IMR-90 (cell line): ENCODE results near the gene KIAA0319L. TPM values are rescaled to one million over a fixed set of nuclear protein-coding genes. Genes with fewer than 3 reads are reported as not detected.

Source experiments
- ATAC-seq: fragments of 200-7000 bp; cut with Tn5 transposase; 2 replicates; pipeline ENCODE4 v1.9.1; 2020; ENCODE audit warnings: low read depth, mild to moderate bottlenecking, moderate library complexity
- BruUV-seq: library from RNA; stranded (reverse); fragments of 400-500 nt; replicated peaks from 2 replicates; lab custom pipeline; 2021; lab: Mats Ljungman, UMichigan
- CTCF ChIA-PET: fragments of 300-600 bp; formaldehyde crosslinking; extraction: SDS; loops from one replicate; lab custom pipeline; 2021; ENCODE audit warnings: antibody characterized with exemption; lab: Yijun Ruan, JAX
- POLR2A ChIA-PET: fragments of 300-600 bp; sonication (Branson Sonifier 250); formaldehyde crosslinking; loops from one replicate; lab custom pipeline; 2022; ENCODE audit warnings: antibody characterized with exemption; ENCODE audit not compliant: unreplicated experiment; lab: Charles Lee
- DNase-seq: peaks from one replicate; pipeline ENCODE4 v3.0.0; 2013
- H2AFZ ChIP-seq: replicated peaks from 2 replicates; pipeline ENCODE3; 2013; ENCODE audit warnings: low read length, mild to moderate bottlenecking; ENCODE audit not compliant: poor library complexity
- H2AK5ac ChIP-seq: 2 replicates; pipeline ENCODE4 v1.6.1; 2013; ENCODE audit warnings: low read depth, low read length, inconsistent platforms
- H2AK9ac ChIP-seq: replicated peaks from 2 replicates; pipeline ENCODE3; 2013; ENCODE audit warnings: mild to moderate bottlenecking, low read depth, low read length, moderate library complexity; ENCODE audit not compliant: poor library complexity
- H2BK120ac ChIP-seq: 2 replicates; pipeline ENCODE4 v1.6.1; 2013; ENCODE audit warnings: low read depth, low read length, inconsistent platforms
- H2BK15ac ChIP-seq: 3 replicates; pipeline ENCODE4 v1.6.1; 2013; ENCODE audit warnings: low read depth, low read length, inconsistent platforms
- H2BK20ac ChIP-seq: 2 replicates; pipeline ENCODE4 v1.6.1; 2013; ENCODE audit warnings: low read depth, mild to moderate bottlenecking, inconsistent platforms, low read length, moderate library complexity
- H2BK5ac ChIP-seq: 2 replicates; pipeline ENCODE4 v1.6.1; 2013; ENCODE audit warnings: mild to moderate bottlenecking, low read depth, low read length, inconsistent platforms; ENCODE audit not compliant: poor library complexity, severe bottlenecking
- H3K14ac ChIP-seq: replicated peaks from 2 replicates; pipeline ENCODE4 v1.6.1; 2013; ENCODE audit warnings: low read depth, low read length, inconsistent platforms
- H3K18ac ChIP-seq: 2 replicates; pipeline ENCODE4 v1.6.1; 2013; ENCODE audit warnings: low read depth, low read length, control low read depth
- H3K23ac ChIP-seq: 2 replicates; pipeline ENCODE4 v1.6.1; 2013; ENCODE audit warnings: low read depth, low read length, inconsistent platforms
- H3K27ac ChIP-seq: 2 replicates; pipeline ENCODE4 v1.5.1; 2013; ENCODE audit warnings: mild to moderate bottlenecking, control low read depth, low read length; ENCODE audit not compliant: insufficient read depth
- H3K27me3 ChIP-seq: 2 replicates; pipeline ENCODE4 v1.6.1; 2013; ENCODE audit warnings: low read length; ENCODE audit not compliant: control insufficient read depth, insufficient read depth
- H3K36me3 ChIP-seq: 2 replicates; pipeline ENCODE4 v1.6.1; 2013; ENCODE audit warnings: low read length, mixed read lengths; ENCODE audit not compliant: control insufficient read depth, insufficient read depth
- H3K4ac ChIP-seq: 2 replicates; pipeline ENCODE4 v1.6.1; 2013; ENCODE audit warnings: low read depth, low read length, inconsistent platforms
- H3K4me1 ChIP-seq: 2 replicates; pipeline ENCODE4 v1.6.1; 2013; ENCODE audit warnings: low read length, mixed read lengths; ENCODE audit not compliant: control insufficient read depth, insufficient read depth
- H3K4me2 ChIP-seq: 2 replicates; pipeline ENCODE4 v1.6.1; 2013; ENCODE audit warnings: low read depth, mild to moderate bottlenecking, control low read depth, low read length, moderate library complexity
- H3K4me3 ChIP-seq: 2 replicates; pipeline ENCODE4 v1.5.1; 2013; ENCODE audit warnings: low read depth, mild to moderate bottlenecking, control low read depth, low read length, moderate library complexity; ENCODE audit not compliant: insufficient read depth
- H3K56ac ChIP-seq: 2 replicates; pipeline ENCODE4 v1.6.1; 2013; ENCODE audit warnings: low read length, inconsistent platforms; ENCODE audit not compliant: insufficient read depth; ENCODE audit errors: extremely low read depth
- H3K79me1 ChIP-seq, 2 experiments: 2 replicates each; pipeline ENCODE4 v1.6.1; 2013; ENCODE audit warnings: low read length in 2 of 2, inconsistent platforms in 1 of 2, low read depth in 1 of 2
- H3K9ac ChIP-seq: 2 replicates; pipeline ENCODE4 v1.6.1; 2013; ENCODE audit warnings: low read depth, low read length, control low read depth
- H3K9me1 ChIP-seq: 2 replicates; pipeline ENCODE4 v1.6.1; 2013; ENCODE audit warnings: low read length, inconsistent platforms; ENCODE audit not compliant: insufficient read depth
- H3K9me3 ChIP-seq: 2 replicates; pipeline ENCODE4 v1.6.1; 2013; ENCODE audit warnings: low read length; ENCODE audit not compliant: control insufficient read depth, insufficient read depth
- H4K20me1 ChIP-seq: 2 replicates; pipeline ENCODE4 v1.6.1; 2013; ENCODE audit warnings: low read length, inconsistent platforms; ENCODE audit not compliant: insufficient read depth
- H4K5ac ChIP-seq: 2 replicates; pipeline ENCODE4 v1.6.1; 2013; ENCODE audit warnings: mild to moderate bottlenecking, low read depth, low read length, control low read depth
- H4K8ac ChIP-seq, 2 experiments: 2 replicates each; pipeline ENCODE4 v1.6.1; 2013; ENCODE audit warnings: low read depth in 2 of 2, low read length in 2 of 2, control low read depth in 1 of 2, inconsistent platforms in 1 of 2
- H4K91ac ChIP-seq: 2 replicates; pipeline ENCODE4 v1.6.1; 2013; ENCODE audit warnings: low read depth, low read length, inconsistent platforms; ENCODE audit not compliant: insufficient read depth
- BHLHE40 ChIP-seq: fragments of 150-350 bp; IDR thresholded peaks from 2 replicates; pipeline ENCODE4 v1.6.1; 2016; ENCODE audit warnings: mild to moderate bottlenecking, low read depth, low read length
- CEBPB ChIP-seq: IDR thresholded peaks from 2 replicates; pipeline ENCODE4 v1.6.1; 2012; ENCODE audit warnings: low read depth, low read length, improper control_type of control experiment
- ELK1 ChIP-seq: fragments of 150-350 bp; IDR thresholded peaks from 2 replicates; pipeline ENCODE4 v1.6.1; 2016; ENCODE audit warnings: low read depth, mild to moderate bottlenecking, low read length, moderate library complexity, borderline replicate concordance
- MAFK ChIP-seq: IDR thresholded peaks from 2 replicates; pipeline ENCODE4 v1.6.1; 2012; ENCODE audit warnings: low read depth, low read length, improper control_type of control experiment
- MAZ ChIP-seq: IDR thresholded peaks from 2 replicates; pipeline ENCODE4 v1.6.1; 2012; ENCODE audit warnings: low read depth, mild to moderate bottlenecking, low read length, improper control_type of control experiment, moderate library complexity, borderline replicate concordance
- WGBS, 2 experiments: methylation state at CpG; one replicate each; pipeline versions ENCODE4 v1.1.5 to v1.1.7; 2013; ENCODE audit warnings: missing lambda C conversion rate in 2 of 2; ENCODE audit not compliant: insufficient read length in 1 of 2; ENCODE audit errors: extremely low coverage in 2 of 2; 5-methylcytosine and 5-hydroxymethylcytosine counted together
- dilution Hi-C: fragments of 300-500 bp; cut with HindIII; formaldehyde crosslinking; loops from one replicate; pipeline ENCODE4 v1.14.3; 2018; ENCODE audit warnings: low sequenced_read_pairs; ENCODE audit not compliant: unreplicated experiment
- in situ Hi-C: fragments of 300-500 bp; cut with MboI; formaldehyde crosslinking; loops from 3 replicates; pipeline ENCODE4 v1.14.3; 2019; ENCODE audit warnings: low sequenced_read_pairs, inconsistent platforms, mixed read lengths
- intact Hi-C: fragments of 100-400 bp; cut with micrococcal nuclease; formaldehyde crosslinking; loops from 2 replicates; pipeline ENCODE4 v1.10.0; 2022
- polyA plus RNA-seq, 3 experiments: library from polyadenylated mRNA; depleted of rRNA; stranded (reverse); fragments of >200 nt; gene quantifications; 2 replicates each; pipeline ENCODE4 v1.2.3, GENCODE V29; 2012; ENCODE audit warnings: low replicate concordance in 1 of 3
- total RNA-seq: library from RNA; depleted of rRNA; stranded (reverse); fragments of >200 nt; gene quantifications from 2 replicates; pipeline ENCODE4 v1.2.3, GENCODE V29; 2012

Gene KIAA0319L
- total and polyA plus RNA-seq, 2 of the 4 experiments (the other 2 are of a cell fraction), result 38.0 to 49.8 TPM

- H2BK120ac ChIP-seq, result 0 out of 2 replicates have a peak overlapping the region, but pooled peaks have one; percentile 4
- peaks cover 14% of the 10 kb centered on the region for H3K36me3 ChIP-seq
- DNase-seq (no peak), ATAC-seq (no peak)
- H3K27ac ChIP-seq, result peak overlapping the region; percentile 99
- H4K8ac ChIP-seq, result peak overlapping the region; percentile 58 to 91; a peak in 3 of 4 replicates
- POLR2A ChIA-PET, result interaction anchor here (0.7 to 1.8 kb wide), 3 partner anchors 31 to 105 kb away, joined by 3 to 4 read pairs (median 3); no protein-coding TSS in a partner anchor
- H3K4me2 ChIP-seq, result peak overlapping the region; percentile 92
- peak overlapping the region; percentile 59 for H2BK5ac ChIP-seq
- intact Hi-C loops, result loop anchor here (2.0 kb wide), 1 partner anchor 364 kb away; the partner anchor contains the start of gene SFPQ
- peak overlapping the region; percentile 71 for H3K4ac ChIP-seq
- H3K27me3 ChIP-seq, result no peaks in the 10 kb centered on the region
- H3K79me1 ChIP-seq, result peaks cover 12 to 72% of the 10 kb centered on the region in 2 experiments
- H2BK20ac ChIP-seq, result no peak overlapping the region
- no peaks in the 10 kb centered on the region for H3K9me3 ChIP-seq
- dilution Hi-C loops, result no loop called here
- peak overlapping the region; percentile 61 for H3K14ac ChIP-seq
- peak overlapping the region; percentile 60; the same call in 1 of the 2 replicates for H3K23ac ChIP-seq
- H3K9ac ChIP-seq, result peak overlapping the region; percentile 64
- peaks cover 6% of the 10 kb centered on the region for H3K9me1 ChIP-seq
- H2BK15ac ChIP-seq, result no peak overlapping the region
- peak overlapping the region; percentile 16; the same call in 1 of the 2 replicates for H4K91ac ChIP-seq
- no TSS peak for BruUV-seq
- 0% methylated on average over 10 of the region's 17 CpGs; no CpG with 5 or more reads in 1 of the 2 experiments for WGBS, 2 experiments
- peak overlapping the region; percentile 79 for H3K4me3 ChIP-seq
- CTCF ChIA-PET, result interaction anchor here (1.2 to 1.8 kb wide), 4 partner anchors 12 to 213 kb away, joined by 4 to 9 read pairs (median 5); partner anchors contain the start of gene CLSPN
- H3K18ac ChIP-seq, result no peak overlapping the region
- peak overlapping the region; percentile 8; the same call in 1 of the 2 replicates for H4K5ac ChIP-seq
- H2AK5ac ChIP-seq, result peak overlapping the region; percentile 54; the same call in 1 of the 2 replicates
- peak overlapping the region; percentile 100 for H2AFZ ChIP-seq
- peak overlapping the region; percentile 94 for H2AK9ac ChIP-seq
- peaks cover 10% of the 10 kb centered on the region for H3K4me1 ChIP-seq
- no peak overlapping the region for H3K56ac ChIP-seq
- peaks cover 32% of the 10 kb centered on the region for H4K20me1 ChIP-seq
- in situ Hi-C loops, result no loop called here
- no peak for TF ChIP-seq BHLHE40
- TF ChIP-seq CEBPB, result no peak
- TF ChIP-seq MAZ, result no peak
- no peak for TF ChIP-seq MAFK
- no peak for TF ChIP-seq ELK1
Measured at GRCh38 chr1:35556484-35557117, 602 bp downstream of the KIAA0319L start.
